Renal pelvis (tissue), 4 donors: ENCODE results near the gene BID. TPM values are rescaled to one million over a fixed set of nuclear protein-coding genes. Genes with fewer than 3 reads are reported as not detected.

ENCODE experiments used
- DNase-seq: peaks from one replicate; pipeline ENCODE4 v3.0.0-alpha.2; 2013
- polyA plus RNA-seq, 3 donors: library from polyadenylated mRNA; unstranded; fragments of 120-200 nt; gene quantifications; one replicate each; pipeline ENCODE4 v1.2.1, GENCODE V29; 2013; ENCODE audit not compliant: insufficient read length in 3 of 3

The BID gene
- polyA plus RNA-seq, 3 donors: 18.8 to 20.6 (median 19.6) TPM

DNA sequence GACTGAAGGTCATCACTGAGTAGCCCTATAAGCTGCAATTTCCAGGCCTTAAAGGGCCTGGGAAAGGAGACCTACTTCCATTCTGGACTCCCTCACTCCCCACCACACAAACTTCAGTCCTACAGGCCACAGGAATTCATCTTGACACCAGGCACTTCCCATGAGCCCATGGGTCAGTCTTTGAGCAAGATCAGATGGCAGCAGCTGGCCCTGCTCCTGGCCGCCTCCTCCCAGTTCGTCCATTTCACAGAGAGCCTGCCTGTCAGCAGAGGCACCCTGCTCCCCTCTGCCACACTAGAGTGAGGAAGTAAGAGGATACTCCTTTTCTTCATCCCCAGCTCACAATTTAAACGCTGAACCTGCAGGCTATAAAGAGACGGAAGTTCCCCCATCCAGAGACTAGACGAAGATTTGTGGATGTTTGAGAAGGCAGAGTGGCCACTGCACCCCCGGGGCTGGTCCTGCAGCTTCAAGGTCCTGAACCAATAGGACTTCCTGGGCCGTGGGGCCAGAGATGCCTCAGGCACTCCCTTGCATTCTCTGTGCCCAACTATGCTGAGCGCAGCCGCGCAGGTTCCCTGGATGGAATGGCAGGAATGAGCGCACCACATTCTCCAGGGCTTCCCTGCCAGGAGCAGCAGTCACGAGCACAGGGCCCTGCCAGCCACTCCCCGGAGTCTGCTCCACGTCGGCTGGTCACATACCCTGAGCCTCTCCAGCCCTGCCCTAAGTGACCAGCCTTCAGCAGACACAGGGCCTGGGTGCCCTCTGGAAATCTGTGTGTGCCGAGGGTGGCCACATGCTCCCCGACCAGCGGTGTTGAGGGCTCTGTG lies 33.5 kb upstream of the BID start:
- no peak for DNase-seq

GRCh38 chr22:17807086-17807485 lies 32.8 kb upstream of the BID start:
- DNase-seq: no peak

- DNase-seq: no peak
These were observed 32.2 kb upstream of the BID start for GRCh38 chr22:17806437-17806836.

DNA sequence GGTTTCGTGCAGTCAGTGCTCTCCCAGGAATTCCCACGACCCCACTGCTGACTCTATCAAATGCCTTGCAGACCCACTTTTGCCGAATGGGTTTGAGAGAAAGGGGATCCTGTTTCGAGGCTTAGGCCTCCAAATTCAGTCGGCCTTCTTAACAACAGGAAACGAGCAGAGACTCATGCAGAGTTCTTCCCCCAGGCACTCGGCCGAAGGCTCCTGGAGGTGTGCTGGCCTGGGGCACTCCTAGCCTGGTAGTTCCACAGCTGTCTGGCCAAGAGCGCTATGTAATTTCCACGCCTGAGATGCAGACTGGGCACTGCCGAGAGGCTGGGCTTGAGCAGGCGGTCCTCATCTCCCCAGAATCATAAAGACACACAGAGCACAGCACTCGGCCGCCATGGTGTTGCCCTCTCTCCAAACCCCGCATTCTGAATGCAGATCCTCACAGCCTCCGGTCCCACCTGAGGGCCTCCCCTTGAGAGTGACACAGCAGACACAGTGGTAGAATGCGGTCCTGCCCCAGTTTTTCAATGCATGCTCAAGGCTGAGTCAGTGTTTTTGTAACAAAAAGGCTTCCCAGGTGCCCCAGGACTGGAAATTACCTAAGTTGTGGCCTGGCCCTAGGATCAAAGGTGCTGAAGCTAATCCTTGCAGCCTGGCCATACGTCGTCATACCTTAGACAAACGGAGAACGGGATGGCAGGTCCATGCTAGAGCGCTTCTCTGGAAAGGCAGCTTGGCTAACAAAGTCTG lies 30.2 kb upstream of the BID start:
- no peak for DNase-seq

- DNase-seq: no peak
These were observed 29.5 kb upstream of the BID start for GRCh38 chr22:17803609-17804270.

DNA sequence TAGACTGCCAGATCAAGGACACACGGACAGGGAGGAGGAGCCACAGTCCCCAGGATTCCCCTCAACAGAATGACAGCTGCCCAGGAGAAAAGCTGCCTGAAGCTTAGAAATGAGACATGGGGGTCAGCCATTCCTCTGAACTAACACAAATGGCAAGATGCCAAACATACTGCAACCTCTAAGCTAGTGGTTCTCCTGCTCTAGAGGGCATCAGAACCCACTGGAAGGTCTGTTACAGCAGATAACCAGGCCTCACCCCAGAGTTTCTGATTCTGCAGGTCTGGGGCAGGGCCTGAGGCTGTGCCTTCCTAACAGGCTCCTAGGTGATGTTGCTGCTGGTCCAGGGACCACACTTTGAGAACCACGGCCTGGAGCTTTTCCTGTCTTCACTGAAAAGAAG lies 28.6 kb upstream of the BID start:
- DNase-seq: no peak

DNA sequence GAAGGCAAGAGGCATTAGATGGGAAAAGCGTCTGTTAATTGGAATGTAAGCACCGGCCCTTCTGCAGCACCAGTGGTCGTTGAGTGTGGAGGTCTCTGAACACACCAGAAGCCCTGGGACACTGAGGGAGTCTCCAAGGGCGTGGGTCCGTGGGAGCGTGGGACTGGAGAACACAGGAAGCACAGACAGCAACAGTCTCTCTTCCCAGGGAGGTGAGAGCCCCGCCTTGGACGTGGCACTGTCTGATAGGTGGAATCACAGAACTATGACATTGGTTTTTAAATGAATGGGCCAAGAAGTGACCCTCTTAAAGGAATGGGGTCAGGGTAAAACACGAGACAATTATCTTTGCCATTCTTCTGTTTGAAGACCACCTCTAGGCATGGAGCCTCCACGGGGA lies 28.1 kb upstream of the BID start:
- DNase-seq: no peak

DNA sequence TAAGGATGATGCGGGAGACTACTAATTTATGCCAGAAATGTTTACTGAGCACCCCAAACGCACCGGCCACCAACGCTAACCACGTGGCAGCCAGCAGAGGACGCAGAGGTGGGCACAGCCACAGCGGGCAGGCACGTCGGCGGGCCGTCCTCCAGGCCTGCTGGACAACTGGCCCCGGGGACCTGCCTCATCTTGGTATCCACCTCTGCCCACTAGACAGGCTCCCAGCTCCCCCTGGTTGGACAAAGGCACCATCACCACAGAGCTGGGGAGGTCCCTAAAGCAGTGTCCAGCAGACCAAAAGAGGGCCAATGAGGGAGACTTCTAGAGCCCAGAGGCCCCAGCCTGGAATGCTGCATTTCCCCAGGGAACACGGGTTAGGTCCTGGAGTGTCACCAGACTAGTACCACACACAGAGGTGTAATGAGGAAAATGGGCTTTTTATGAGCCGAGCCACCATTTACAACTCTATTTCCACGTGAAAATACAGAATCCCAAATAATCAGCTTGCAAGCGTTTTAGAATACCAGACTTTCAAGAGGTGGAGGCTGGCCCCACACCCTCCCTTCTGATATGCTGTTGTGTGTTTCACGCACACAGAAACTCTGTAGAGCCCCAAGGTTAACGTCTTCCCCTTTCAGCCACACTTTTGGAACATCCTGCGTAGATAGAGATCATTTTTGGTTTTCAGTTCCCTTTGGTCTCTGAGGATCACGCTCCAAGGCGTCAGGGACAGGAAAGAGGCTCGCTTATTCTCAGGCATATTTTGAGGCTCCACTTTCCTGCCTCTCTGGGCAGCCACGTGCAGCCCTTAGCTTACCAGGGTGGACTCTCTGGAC lies 23.7 kb upstream of the BID start:
- DNase-seq: no peak

DNA sequence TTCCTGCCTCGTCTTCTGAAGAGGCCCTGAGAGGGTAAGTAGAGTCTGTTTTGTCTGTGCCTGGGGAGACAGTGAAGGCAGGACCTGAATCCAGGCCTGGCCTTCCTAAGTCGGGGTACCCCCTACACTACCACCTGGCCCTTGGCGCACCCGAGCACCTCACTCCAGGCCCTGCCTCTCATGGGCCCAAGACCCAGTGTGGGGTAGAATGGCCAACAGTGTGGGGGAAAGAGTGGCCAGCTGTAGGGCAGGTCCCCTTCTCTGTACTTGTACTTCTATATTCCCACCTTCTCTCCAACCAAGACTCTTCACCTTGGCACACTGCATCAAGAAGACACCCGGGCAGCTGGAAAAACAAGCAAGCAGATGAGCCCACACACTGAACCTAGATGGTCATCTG lies 22.4 kb upstream of the BID start:
- no peak for DNase-seq

DNA sequence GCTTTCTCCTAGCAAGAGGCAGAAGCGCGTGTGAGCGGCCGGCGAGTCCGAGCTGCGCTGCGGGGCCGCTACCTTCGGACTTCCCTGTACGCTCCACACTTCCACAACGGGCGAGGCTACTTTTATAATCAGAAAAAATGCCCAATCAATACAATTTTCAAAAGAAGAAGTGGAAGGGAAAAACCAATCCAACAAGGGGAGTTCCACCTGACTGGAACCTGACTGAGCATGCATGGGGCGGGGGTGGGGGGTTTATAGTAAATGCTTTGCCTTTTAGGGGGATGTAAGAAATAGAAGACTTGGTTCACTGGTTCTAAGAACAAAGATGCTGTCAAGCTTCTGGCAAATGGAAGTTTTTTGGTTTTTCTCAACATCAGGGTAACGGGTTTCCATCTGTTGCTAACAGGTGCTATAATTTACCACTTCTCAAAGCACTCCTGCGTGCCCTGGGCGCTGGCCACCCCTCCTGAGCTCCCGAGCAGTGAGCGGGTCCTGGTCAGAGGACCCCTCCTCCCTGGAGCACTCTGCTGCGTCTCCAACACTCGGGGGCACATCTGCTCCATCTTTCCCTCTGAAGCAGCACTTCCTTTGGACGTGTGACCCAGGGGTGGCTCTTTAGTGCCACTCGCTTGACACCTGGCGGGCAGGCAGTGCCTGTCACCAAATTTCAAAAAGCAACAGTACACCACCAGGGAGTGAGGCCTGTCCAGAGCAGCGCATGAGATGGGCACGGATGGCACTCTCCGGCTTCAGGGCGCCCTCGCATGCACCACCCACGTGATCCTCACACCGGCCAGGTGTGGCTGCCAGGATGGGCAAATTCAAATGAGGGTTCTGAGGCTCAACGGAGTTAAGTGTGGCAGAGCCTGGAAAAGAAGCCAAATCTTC lies 21.6 kb upstream of the BID start:
- DNase-seq: no peak

GRCh38 chr22:17794726-17795542 lies 20.7 kb upstream of the BID start:
- no peak for DNase-seq

GRCh38 chr22:17792854-17793434 lies 18.7 kb upstream of the BID start:
- no peak for DNase-seq

DNA sequence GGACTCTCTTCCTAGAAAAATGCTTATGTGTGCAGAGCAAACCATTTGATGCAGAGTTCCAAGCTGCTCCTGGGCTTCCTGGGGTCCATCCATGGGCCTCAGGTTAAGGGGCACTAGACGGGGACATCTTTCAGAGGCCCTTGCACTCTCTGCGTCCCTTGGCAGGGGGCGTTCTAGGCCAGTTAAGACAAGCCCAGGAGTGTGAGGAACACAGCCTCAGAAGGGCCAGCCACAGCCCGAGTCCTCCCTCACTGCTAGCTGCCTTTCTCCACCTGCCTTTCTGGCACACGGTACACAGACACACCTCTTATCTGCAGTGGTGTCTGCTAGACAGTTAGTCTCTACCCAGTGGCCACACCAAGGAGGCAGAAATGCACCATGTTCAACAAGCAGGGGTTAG lies 18.0 kb upstream of the BID start:
- no peak for DNase-seq

- no peak for DNase-seq
These were observed 16.9 kb upstream of the BID start for GRCh38 chr22:17791196-17791595.

- DNase-seq: no peak
These were observed 15.3 kb upstream of the BID start for GRCh38 chr22:17789379-17790200.

DNA sequence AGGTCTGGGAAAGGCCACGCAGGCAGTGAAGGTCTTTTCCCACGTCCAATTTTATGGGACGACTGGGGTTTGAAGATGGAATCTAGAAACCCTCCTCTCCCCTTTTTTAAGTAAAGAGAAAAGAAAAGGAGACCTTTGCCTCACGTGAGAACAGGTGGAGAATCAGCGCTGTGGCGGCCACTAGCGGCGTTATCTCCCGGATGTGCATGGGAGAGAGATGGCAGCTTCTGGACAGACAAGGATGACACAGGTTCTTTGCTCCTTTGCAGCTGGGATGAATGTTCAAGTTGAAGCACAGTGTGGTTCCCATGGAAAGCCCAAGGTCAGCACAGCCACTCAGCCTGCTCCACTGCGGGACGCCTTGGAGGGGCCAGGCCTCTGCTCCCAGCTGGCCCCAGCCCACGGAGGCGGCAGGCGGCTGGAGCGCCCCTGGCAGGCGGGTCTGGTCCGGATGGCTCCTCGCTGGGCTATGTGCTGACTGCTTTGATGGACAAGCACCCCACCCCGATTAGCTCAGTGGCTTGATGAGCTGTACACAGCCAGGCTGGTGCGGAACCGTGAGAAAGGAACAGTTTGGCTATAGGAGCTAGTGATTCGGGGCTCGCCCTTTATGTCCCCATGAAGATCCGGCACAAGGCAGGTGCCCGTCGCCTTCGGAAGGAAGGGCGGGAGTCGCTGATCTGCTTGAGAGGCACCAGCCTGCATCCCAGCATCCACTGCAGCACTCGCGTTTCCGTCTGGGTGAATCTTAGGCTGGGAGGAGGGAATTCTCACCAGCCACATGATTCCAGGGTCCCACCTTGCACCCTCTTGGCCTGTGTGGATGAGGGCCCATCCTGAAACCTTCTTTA lies 14.5 kb upstream of the BID start:
- no peak for DNase-seq

- DNase-seq: no peak
These were observed 13.6 kb upstream of the BID start for GRCh38 chr22:17787716-17788330.
